Parathyroid adenoma (tissue), 2 donors: ENCODE measurements around the gene CCN5.

Experiments
- H2AFZ ChIP-seq: fragments of 300-600 bp; sonication (generic); one replicate; pipeline ENCODE4 v1.7.0; 2017; ENCODE audit warnings: antibody characterized with exemption, mild to moderate bottlenecking
- H3K27ac ChIP-seq: fragments of 300-600 bp; sonication (generic); one replicate; pipeline ENCODE4 v1.7.0; 2017
- H3K27me3 ChIP-seq: fragments of 300-600 bp; sonication (generic); one replicate; pipeline ENCODE4 v1.7.0; 2017; ENCODE audit warnings: low read length; ENCODE audit not compliant: control insufficient read depth, insufficient read depth
- H3K36me3 ChIP-seq: fragments of 300-600 bp; sonication (generic); one replicate; pipeline ENCODE4 v1.7.0; 2017; ENCODE audit warnings: low read length; ENCODE audit not compliant: control insufficient read depth, insufficient read depth
- H3K4me1 ChIP-seq: fragments of 300-600 bp; sonication (generic); one replicate; pipeline ENCODE4 v1.7.0; 2017; ENCODE audit warnings: control low read depth
- H3K4me2 ChIP-seq: fragments of 300-600 bp; sonication (generic); one replicate; pipeline ENCODE4 v1.7.0; 2017; ENCODE audit warnings: low read length
- H3K4me3 ChIP-seq: fragments of 300-600 bp; sonication (generic); one replicate; pipeline ENCODE4 v1.7.0; 2017; ENCODE audit warnings: low read depth, low read length
- H3K79me2 ChIP-seq: fragments of 300-600 bp; sonication (generic); one replicate; pipeline ENCODE4 v1.7.0; 2017; ENCODE audit warnings: control low read depth
- H3K9ac ChIP-seq: fragments of 300-600 bp; sonication (generic); one replicate; pipeline ENCODE4 v1.7.0; 2017; ENCODE audit warnings: mild to moderate bottlenecking
- H3K9me3 ChIP-seq: fragments of 300-600 bp; sonication (generic); one replicate; pipeline ENCODE4 v1.7.0; 2017; ENCODE audit warnings: low read length; ENCODE audit not compliant: control insufficient read depth
- TF ChIP-seq, protein P1 (sequence below): fragments of 300-600 bp; sonication (generic); IDR thresholded peaks from one replicate; pipeline ENCODE4 v1.7.0; 2017; ENCODE audit warnings: antibody characterized with exemption, mild to moderate bottlenecking
- donor health status: primary hyperparathyroidism.

CCN5 gene

DNA sequence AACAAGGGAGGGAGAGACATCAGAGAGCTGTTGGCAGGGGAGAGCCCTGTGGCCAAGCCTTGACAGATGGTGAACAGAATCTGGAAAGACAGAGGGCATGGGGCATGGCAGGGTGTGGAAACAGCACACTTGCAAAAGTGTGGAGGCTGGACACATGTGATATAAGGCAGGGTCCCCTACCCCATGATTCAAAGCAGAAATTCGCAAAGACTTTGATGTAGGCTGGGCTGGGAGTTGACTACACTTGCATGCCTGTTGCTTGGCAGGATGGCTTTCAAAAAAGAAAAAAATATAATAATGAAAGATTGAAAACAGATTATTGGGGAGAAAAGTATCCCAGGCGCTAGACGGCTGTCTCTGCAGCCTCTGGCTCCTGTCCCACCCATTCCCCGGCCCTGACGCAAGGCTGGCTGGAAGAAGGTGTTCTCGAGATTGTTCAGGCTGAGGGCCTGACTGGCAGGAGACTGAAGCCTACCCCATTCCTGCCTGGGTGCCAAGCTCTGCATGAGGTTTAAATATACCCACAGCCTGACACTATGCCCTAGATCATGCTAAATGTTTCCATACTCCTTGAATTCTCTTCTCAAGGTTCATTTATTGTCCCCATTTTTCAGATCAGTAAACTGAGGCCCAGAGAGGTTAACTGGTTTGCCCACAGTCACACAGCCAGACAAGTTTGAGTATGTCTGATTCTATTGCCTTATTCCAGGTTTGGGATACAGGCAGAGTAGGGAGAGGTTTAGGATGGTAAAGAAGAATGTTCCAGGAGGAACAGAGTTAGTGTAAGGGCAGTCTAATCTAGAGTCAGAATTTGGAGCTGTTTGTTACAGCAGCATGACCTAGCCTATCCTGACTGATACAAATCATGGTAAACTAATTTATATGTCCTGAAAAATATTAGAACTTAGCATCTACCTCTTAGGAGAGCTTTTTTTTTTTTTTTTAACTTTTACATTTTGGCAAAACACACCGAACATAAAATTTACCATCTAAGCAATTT, 23.4 kb upstream of the CCN5 start:
- H3K4me1 ChIP-seq: no peaks in the 10 kb centered on the region
- no peaks in the 10 kb centered on the region for H3K9me3 ChIP-seq
- no peaks in the 10 kb centered on the region for H3K79me2 ChIP-seq
- H3K36me3 ChIP-seq: no peaks in the 10 kb centered on the region
- H3K4me3 ChIP-seq: no peak overlapping the region
- H3K9ac ChIP-seq: no peak overlapping the region
- TF ChIP-seq, protein P1, sequence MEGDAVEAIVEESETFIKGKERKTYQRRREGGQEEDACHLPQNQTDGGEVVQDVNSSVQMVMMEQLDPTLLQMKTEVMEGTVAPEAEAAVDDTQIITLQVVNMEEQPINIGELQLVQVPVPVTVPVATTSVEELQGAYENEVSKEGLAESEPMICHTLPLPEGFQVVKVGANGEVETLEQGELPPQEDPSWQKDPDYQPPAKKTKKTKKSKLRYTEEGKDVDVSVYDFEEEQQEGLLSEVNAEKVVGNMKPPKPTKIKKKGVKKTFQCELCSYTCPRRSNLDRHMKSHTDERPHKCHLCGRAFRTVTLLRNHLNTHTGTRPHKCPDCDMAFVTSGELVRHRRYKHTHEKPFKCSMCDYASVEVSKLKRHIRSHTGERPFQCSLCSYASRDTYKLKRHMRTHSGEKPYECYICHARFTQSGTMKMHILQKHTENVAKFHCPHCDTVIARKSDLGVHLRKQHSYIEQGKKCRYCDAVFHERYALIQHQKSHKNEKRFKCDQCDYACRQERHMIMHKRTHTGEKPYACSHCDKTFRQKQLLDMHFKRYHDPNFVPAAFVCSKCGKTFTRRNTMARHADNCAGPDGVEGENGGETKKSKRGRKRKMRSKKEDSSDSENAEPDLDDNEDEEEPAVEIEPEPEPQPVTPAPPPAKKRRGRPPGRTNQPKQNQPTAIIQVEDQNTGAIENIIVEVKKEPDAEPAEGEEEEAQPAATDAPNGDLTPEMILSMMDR: no peak
- H2AFZ ChIP-seq: no peak overlapping the region
- no peak overlapping the region for H3K27ac ChIP-seq
- no peaks in the 10 kb centered on the region for H3K27me3 ChIP-seq
- H3K4me2 ChIP-seq: no peak overlapping the region

DNA sequence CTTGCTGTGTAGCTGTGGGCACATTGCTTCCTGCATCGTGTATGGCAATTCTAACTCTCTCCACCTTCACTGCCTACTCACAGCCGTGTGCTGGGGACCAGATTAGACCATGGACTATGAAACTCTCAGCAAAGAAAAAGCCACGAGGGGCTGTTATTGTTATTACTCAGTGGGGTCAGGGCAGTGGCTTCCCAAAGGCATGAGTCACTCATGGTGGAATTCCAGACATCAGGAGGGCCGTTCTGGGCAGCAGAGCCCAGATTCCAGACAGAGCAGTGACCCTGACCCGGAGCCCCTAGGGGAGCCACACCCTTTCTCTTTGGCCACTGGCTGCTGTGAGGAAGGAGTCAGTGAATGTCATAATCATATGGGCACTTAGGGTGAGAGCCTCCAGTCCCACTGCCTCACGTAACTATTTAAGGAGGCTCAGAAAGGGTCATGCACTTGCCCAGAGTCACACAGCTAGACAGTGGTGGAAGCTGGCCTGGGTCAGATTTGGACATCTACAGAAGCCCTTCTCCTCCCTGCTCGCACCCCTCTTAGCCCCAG, 22.2 kb upstream of the CCN5 start:
- Histone ChIP-seq H3K36me3 (no peaks in the 10 kb centered on the region), H3K9ac (no peak overlapping the region), H3K27ac (no peak overlapping the region), H3K79me2 (no peaks in the 10 kb centered on the region), H3K9me3 (no peaks in the 10 kb centered on the region), H3K27me3 (no peaks in the 10 kb centered on the region), H3K4me2 (no peak overlapping the region), H3K4me1 (no peaks in the 10 kb centered on the region), H2AFZ (no peak overlapping the region), H3K4me3 (no peak overlapping the region)
- TF ChIP-seq, protein P1: no peak

DNA sequence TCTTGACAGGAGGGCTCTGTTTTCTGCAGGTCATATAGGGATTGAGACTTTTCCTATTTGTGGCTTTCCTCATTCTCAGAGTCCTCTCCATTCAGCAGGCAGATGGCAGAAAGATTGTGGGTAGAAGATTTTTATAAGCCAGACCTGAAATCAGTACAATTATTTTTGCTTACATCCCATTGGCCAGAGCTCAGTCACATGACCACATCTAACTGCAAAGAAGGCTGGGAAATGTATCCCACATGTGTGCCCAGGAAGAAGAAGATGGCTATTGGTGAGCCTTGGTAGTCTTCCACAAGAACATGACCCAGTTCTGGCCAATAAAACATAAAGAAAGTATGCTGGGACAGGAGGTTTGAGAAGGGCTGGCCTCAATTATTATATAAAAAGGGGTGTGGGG, 21.5 kb upstream of the CCN5 start:
- Histone ChIP-seq H3K27ac (no peak overlapping the region), H3K36me3 (no peaks in the 10 kb centered on the region), H3K4me2 (no peak overlapping the region), H3K9ac (no peak overlapping the region), H3K4me1 (no peaks in the 10 kb centered on the region), H3K9me3 (no peaks in the 10 kb centered on the region), H3K4me3 (no peak overlapping the region), H3K79me2 (no peaks in the 10 kb centered on the region), H2AFZ (no peak overlapping the region), H3K27me3 (no peaks in the 10 kb centered on the region)
- TF ChIP-seq, protein P1: no peak

DNA sequence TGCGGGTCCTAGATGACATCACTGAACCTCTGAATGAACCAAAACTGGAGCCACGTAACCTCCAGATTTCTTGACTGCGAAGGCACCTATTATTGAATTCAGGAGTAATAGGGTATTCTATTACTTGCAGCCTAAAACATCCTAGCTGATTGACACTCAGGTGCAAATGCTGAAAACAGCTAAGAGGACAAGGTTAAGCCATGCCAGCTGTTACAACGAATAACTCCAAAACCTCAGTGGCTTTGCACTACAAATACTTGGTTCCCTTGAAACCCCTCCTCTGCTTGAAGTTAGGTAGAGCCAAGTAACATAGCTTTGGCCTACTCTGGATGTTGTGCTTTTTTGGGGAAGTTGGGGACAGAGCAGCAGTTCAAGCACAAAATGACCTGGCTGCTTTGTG, 21.0 kb upstream of the CCN5 start:
- no peak overlapping the region for H3K27ac ChIP-seq

More for the DNA sequence above, 21.0 kb upstream of the CCN5 start:
- H3K4me2 ChIP-seq: no peak overlapping the region
- no peaks in the 10 kb centered on the region for H3K4me1 ChIP-seq
- no peaks in the 10 kb centered on the region for H3K36me3 ChIP-seq
- no peak overlapping the region for H3K4me3 ChIP-seq
- no peak overlapping the region for H3K9ac ChIP-seq
- H3K27me3 ChIP-seq: no peaks in the 10 kb centered on the region
- no peaks in the 10 kb centered on the region for H3K9me3 ChIP-seq
- no peak overlapping the region for H2AFZ ChIP-seq
- H3K79me2 ChIP-seq: no peaks in the 10 kb centered on the region
- TF ChIP-seq, protein P1: no peak
